Mucosa of gallbladder (tissue), 1 donor: ENCODE results near the gene UNC119. TPM values are rescaled to one million over a fixed set of nuclear protein-coding genes. Genes with fewer than 3 reads are reported as not detected.

Experiments used
- DNase-seq: peaks from one replicate; pipeline ENCODE4 v3.0.0-alpha.2; 2020; ENCODE audit warnings: low spot score
- total RNA-seq: library from RNA; stranded (reverse); gene quantifications from one replicate; pipeline ENCODE4 v1.2.1, GENCODE V29; 2021
- donor health status: DM: no; HTN: no; CAD: no.

The UNC119 gene
- total RNA-seq, 1 donor from 2014 or later: 44.0 TPM

DNA sequence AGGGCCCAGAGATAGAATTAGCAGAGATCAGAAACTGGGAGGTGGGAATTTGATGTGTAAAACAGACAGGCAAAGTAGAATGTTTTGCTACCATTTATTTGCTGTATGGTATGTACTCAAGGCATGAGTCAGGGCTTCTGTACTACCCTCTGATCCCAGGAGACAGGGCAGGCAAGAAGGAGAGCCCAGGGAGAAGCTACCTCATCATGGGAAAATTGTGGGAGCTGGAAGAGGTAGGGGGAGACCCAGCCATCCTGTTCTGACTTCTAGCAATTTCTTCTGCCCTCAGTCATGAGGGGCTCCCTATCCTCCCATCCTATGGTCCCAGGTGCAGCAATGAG is 20.6 kb upstream of the UNC119 start:
- DNase-seq: no peak

DNA sequence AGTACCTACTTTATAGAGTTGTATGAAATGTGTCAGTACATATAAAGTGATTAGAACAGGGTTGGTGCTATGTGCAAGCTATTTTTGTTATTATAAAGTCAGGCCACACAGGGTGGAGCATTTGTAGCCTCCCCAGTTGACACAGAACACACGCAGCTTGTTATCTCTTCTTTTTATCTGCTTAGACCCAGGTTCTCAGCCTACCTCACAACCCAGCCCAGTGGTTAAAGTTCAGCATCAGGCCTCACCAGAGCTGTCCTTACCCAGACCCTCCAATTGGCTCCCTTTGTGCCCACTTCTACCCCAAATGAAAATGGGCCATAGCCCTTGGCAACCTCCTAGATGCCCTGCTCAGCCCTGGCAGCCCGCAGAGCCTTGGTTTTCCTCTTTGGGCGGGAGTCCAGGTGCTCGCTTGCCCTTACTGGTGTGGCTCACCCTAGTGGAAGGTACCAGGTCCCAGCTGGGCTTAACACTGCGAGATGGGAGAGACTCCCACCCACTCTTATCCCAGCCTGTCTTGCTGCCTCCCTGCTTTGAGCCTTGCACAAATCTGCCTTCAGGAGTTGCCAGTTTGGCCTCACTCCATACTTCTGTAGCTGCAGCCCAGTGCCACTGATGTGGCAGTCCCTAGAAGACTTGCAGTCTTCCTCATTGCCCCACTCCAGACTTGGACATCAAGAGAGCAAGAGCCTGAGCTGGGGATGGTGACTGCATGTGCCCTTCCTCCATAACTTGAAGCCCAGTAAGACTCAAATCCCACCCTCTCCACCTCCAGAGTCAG is 20.0 kb upstream of the UNC119 start:
- DNase-seq: no peak

DNA sequence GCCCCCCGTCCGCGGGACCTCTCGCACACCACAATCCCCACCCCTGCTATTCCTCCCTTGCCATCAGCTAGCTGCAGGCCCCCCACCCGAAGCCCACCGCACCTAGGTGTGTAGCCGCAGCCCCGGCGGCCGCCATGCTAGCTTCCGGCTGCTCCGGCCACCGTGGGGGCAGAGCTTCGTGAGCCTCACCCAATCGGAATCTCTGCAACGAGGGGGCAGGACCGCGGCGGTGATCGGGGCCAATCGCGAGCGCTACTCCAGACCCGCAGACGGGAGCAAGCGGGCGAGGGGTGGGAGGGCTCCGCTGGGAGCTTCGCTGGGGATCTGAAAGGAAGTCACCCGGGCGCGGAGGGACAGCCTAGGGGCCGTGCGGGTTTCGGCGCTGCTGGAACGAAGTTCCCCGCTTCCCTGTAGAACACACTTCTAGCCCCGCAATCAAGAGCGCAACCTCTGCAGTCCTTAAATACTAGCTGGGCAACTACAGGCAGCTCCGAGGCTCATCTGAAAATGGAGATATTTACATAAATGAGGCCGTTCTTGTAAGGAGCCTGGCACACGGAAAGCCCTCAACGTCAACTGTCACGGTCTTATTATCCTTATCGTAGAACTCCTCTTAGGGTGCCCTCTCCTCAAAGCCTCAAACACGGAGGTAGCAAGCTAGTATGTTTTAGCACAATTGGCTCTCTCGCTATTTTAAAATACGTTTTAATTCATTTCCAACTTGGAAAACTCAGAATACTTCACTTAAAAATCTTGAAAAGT is 19.1 kb upstream of the UNC119 start, which contains the start of gene PIGS:
TSS of gene PIGS (minus strand) at position 164 of the 762 bp plus-strand sequence. CDS start at position 136, 28 bp downstream.
- DNase-seq: peak; percentile 95

DNA sequence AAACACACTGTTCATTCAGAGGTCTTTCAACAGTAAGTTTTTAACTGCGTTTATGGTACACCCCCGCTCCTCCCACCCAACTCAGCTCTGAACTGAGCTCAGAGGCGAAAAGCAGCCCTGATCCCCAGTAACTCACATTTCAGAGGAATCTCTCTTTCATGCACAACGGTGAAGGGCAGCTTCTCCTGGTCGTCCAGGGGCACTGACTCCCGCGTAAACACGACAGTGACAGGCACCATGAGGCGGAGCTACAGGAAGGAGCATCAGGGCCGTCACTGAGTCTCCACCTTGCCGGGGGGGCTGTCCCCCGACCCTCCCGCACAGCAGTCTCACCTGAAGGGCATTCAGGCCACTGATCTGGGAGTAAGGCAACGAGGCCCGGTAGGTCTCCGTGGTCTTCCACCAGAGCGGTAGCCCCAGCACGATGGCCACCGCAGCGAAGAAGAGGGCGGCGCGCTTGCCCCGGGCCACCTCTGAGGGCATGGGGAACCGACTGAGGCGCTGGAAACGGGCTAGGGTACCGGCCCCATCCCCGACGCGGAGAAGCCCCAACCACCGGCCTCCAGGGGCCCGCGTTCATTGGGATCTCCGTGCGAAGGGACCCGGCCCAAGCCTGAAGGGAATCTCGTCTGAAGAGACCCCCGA is 18.4 kb upstream of the UNC119 start:
- DNase-seq: no peak

DNA sequence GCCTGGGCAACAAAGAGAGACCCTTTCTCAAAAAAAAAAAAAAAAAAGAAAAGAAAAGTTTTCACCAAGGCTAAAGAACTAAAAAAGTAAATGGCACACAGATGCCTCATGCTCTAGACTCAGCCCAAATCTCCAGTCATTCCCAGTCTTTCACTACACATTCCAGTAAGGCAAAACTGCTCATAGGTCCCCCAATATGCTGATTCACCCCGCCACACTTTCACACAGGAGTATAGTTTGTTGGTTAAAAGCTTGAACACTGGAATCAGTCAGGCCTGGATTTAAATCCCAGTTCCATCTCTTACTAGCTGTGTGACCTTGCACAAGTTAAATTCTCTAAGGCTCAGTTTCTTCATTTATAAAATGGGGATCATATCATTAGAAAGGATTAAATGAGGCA is 17.0 kb upstream of the UNC119 start:
- no peak for DNase-seq

DNA sequence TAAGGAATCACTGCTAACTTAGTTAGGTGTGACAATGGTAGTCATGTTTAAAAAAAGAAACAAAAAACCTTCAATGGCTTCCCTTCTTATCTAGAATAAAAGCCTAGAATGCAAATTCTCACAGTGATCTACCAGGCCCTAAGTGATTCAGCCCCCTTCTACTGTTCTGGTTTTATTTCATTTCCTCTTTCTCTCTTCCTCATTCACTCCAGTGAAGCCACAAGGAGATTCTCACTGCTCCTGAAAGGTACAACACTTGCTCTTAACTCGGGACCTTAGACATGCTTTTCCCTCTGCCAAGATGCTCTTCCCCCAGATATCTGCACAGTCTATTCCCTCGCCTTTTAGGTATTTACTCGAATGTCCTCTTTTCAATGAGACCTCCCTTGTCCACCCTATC is 15.2 kb upstream of the UNC119 start:
- no peak for DNase-seq

DNA sequence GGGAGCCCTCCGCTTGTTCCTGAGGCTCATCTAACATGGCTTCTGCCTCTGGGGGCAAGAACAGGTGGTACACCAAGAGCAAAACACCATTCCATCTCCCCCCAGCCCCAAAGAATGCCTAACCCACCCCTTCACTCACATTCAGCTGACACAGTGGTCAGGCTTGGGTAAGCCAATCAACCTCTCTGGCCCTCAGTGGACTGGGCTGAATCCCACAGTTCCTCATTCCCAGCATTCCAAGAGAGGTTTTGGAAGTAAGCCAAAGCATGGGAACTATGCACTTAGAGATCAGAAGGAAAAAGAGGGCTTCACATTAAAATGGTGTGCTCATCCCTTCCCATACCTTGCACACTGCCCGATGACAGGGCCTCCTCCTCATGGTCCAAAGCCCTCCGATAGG is 11.1 kb upstream of the UNC119 start:
- DNase-seq: no peak

DNA sequence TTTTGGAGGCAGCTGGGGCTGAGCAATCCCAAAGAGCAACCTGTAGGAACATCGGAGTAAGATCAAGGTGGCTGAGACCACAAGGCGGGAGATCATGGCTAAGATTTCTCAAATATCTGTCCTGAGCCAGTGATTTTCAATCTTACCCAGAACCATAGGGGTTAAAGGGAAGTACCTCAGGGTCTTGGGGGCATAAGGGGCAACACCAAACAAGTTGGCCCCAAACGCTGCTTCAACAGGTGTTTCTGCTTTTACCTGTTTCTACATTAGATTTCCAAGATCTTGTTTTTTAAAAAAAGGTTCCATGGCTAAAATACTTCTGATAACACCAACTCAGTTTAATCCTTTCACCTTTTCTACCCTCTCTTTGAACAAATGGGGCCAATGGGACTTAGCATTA is 2.6 kb upstream of the UNC119 start:
- DNase-seq: no peak

DNA sequence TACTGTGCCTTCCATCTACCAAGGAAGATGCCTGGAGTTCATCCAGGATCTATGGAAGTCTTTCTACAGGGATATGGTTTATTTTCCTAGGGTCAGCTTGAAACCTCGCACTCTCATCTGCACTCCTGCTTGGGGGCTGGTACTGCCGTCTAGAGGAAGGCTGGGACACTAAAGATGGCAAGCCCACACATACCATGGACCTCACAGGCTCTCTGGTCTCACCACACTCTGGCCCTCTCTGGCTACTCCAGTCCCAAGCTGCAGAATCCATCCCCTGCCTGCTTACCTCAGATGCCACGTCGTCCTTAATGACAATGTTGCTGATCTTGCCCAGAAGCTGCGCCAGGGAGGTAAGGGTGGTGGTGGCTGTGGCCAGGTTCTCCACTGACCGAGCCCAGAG is 2.1 kb upstream of the UNC119 start:
- no peak for DNase-seq

DNA sequence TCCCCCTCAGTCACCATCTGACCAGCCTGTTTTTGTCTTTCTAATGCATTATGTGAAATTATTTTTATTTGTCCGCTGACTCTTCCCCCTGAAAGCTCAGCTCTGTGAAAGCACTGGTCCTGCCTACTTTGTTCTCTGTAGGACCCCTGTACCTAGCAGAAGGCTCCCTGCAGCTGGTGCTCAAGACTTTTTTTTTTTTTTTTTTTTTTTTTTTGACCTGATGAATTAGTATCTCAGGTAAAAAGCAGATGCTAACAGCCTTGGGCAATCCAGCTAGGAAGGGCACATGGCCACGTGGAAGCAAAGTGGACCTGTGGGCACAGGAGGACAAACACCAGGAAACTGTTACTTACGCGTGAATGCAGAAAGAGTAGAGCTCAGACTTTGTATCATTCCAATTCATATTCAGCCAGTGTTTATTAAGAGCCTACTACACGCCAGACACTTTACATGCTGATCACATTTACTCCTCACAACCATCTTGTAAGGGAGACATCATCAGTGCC is 629 bp upstream of the UNC119 start:
- no peak for DNase-seq

DNA sequence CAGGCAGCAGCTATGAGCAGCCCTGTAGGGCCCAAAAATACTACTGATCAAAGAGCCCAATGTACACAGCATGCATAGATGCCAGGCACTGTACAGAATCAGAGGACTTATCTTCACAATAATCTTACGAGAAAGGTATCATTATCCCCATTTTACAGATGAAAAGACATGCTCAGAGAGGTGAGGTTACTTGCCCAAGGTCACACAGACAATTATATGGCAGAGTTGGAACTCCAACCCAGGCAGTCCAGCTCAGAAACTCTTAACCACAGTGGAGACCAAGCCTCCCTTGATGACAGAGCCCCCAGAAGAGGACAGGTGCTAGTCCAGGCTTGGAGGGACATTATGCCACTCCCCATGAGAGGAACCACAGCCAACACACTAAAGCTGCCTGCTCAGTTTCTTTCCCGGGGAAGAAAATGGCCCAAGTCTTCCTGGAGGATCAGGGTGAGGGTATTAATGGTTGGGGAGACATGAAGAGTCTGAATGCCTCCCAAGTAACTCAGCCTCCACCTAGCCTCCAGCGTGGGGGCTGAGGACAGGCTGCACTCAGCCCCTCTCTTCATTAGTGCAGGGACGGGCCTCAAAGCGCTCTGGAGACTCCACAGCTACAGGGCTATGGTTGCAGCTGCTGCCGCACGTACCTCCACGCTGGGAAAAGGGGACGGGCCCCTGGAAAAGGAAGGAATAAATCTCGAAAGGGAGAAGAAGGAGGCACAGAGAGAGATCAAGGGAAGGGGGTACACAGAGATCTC is 826 bp downstream of the UNC119 start:
- DNase-seq: no peak

DNA sequence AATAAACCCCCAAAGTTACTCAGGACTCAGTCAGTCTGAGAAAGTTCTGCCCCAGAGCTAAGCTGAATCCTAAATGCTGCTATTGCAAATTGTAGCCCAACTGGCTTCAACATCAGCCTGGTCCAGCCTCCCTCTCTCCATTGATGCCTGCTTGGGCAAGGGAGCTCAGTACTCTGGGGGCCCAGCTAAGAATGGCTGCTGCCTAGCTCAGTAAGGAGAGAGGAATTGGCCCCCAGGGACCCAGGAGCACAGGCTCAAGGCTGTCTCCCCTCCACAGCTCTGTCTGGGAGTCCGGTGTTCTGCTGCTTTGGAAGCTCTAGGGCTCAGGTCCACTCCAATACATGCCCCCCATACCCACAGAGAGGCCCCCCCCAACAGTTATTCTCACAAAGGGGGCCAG is 1.6 kb downstream of the UNC119 start:
- DNase-seq: no peak

DNA sequence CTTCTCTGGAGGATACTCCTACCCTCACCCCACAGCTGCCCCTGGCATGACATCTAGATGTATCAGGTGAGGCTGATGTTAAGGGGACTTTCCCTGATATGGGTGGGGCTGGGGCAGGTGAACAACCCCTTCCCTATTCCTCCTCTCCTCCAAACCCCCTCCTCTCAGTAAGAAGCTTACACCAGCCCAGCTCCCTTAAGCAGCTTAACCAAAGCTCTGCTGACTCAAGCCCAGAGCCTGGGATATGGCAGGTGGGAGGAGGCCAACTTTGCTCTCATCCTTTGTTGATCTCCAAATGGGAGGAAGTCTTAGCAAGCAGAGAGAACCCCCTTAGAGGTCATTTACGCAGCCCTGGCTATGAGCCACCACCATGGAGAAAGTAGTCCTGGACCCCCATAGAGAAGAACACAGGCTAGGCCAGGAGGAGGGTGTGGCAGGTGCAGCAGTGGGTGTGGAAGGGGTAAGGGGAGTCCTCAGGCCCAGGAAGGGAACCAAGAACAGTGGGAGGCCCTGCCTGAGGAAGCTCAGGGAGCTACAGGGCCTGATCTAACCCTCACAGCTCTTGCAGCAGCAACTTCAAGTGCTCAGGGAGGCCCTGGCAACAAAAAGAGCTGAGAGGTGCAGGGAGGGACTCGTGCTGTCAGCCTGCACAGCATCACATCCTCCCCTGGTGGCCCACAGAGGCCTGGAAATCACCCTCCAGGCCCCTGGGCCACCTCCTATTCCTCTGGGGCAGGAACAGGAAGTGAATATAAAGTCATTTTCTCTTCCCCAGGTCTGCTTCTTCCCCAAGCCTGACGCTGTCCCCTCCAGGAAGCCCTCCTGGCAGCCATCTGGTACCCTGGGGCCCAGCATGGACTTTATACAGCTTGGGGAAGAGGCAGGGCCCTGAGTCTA is 2.9 kb downstream of the UNC119 start:
- DNase-seq: no peak

DNA sequence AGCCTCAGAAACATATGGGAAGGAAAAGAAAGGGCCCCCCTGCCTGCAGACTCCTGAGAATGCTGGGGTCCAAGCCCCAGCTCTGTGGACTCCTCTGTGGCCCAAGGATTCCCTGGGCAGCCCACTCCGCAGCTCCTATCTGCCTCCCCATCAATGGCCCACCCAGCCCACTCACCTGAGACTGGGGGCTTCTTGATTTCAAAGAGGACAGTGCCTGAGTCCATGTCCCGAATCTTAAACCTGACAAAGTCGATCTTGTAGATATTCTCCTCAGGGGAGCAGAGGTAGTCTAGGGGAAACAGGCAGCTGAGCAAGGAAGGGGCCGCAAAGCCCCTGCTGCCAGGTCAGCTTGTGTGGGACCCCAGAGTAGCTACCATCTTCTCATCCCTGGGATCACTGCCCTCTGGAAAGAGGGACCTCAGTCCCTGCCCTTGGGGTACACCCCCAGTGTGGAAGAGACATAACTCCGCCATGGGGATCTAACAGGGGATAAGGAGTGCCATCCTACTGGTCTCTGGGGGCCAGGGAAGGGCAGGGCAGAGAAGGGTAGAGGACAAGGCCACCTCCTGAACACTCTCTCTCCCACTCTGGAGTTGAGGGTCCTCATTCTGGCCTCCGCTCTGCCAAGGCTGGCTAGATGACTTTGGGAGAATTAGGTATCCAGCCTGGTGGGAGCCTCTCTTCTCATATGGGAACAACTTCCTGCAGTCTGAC is 3.9 kb downstream of the UNC119 start:
- no peak for DNase-seq

DNA sequence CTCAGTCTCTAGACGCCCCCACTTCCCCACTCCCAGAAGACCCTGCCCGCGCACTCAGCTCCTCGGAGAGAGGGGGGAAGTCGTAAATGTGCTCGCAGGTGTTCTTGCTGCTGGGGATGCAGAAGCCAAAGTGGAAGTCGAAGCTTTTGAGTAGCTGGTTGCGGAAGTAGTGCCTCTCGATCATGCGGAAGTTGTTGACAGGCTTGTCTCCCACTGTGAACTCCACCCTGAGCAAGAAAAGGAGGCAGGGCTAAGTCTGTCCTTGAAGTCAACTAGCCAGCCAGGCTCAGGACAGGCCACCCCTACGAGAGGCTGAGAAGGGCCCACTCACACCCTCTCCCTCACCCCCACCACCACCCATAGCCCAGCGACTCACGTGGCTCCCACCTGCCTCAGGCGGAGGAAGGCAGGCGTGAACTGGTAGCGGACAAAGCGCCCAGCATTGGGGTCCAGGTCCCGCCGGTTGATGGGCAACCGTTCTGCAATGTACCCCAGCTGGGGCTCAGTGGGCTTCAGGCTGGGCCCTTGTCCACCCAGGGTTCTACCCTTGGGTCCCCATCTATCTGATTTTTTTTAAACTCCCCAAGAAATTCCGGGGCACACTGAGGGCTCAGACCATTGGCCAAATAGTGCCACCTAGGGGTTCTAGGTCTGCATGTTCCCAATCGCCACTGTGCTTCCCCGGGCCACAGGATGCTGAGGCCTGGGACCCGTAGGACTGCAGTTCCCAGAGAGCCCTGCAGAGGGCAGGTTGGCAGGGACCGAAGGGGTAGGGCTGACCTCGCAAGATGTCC is 4.6 kb downstream of the UNC119 start:
- DNase-seq: peak; percentile 73

DNA sequence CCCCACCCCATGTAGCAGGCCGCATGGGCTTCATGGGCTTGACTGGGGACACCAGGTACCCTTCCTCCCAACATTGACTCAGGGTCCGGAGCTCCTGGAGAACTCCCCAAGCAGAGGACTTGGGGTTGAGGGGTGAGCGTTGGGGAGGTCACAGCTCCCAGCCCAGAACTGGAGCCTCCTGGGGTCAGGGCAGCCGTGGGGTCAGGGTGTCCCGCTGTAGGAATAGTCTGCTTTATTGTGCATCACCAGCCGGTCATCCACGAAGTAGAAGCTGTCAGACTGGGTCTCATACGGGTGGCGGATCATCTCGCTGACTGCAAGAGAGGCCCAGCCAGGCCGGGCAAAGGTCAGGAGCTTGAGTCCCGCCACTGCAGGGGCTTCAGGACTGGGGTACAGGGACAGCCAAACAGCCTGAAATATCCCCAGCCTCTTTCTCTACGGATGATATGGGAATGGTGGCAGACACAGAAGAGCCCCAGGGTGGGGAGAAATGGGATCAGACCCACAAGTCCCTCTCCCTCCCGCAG is 5.3 kb downstream of the UNC119 start:
- no peak for DNase-seq

DNA sequence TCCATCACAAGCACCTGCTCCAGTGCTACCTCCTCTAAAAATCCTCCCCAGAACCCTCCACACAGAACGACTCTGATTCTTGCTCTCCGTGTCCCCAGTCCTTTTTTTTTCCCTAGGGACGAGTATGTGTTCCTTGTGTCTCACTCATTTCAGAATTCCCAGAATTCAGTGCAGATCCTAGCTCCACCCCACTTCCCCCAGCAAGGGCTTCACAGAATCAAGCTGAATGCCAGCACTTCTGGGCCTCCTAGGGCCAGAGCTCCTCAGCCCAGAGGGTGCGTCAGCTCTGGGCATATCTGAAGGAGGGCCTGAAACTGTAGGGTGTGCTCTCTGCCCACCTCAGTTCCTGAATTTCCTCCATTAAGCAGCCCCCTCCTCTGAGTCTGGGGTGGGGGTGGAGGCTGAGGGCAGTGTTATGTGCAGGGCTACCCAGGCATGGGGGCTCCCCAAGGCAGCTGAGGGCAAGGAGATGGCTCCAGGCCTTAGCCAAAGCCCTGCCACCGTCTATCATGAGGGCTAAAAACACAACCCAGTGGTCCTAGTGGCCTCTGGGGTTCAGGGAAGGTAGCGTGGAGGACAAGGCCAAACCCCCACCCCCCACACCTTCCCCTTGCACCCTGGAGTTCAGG is 6.5 kb downstream of the UNC119 start:
- no peak for DNase-seq

DNA sequence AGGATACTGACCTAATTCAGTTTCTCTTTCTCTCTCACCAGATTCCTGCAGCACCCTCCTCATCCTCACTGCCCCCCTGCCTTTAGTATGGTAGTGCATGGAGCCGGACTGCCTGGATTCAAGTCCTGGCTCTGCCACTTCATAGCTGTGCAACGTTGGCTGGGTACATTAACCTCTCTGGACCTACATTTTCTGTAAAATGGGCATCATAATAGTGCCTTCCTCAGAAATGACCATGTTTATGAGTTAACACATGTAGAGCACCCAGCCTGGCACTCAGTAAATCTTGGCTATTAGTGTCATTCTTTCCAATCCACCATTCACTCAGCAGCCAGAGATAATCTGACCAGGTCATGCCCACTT is 7.3 kb downstream of the UNC119 start:
- DNase-seq: no peak
